GM23338 (cell line): ENCODE data around the gene ACOT6. TPM values are rescaled to one million over a fixed set of nuclear protein-coding genes. Genes with fewer than 3 reads are reported as not detected.

ENCODE experiments used
- polyA plus RNA-seq: library from polyadenylated mRNA; unstranded; fragments of >200 nt; fragmentation: Nextera tagmentation; extraction: Ambion mirVana; gene quantifications from 2 replicates; pipeline ENCODE4 v1.2.1, GENCODE V29; 2016
- small RNA-seq: library from RNA; depleted of rRNA; stranded (forward); fragments of <200 nt; gene quantifications from one replicate; pipeline ENCODE3, GENCODE V24; 2014; ENCODE audit warnings: low replicate concordance
- total RNA-seq: library from RNA; depleted of rRNA; stranded (reverse); fragments of >200 nt; shearing (Covaris generic); gene quantifications from 2 replicates; pipeline ENCODE4 v1.2.3, GENCODE V29; 2014; rRNA removed

The ACOT6 gene
- total and polyA plus RNA-seq, 2 experiments from 2014 or later, result 0.44 to 0.83 TPM

Small RNAs within 50 kb of the gene (small RNA-seq; reads per million reads assigned to genes)
- gene RNU6-240P, result not detected

Other genes starting within 250 kb of the ACOT6 start
- 34.3 and 36.7 TPM in 2 replicates for gene NUMB, start 154.0 kb upstream of the ACOT6 start, total RNA-seq
- 30.2 and 32.1 TPM in 2 replicates for gene NUMB, start 154.0 kb upstream of the ACOT6 start, polyA plus RNA-seq
- 54.2 and 57.3 TPM in 2 replicates for gene RIOX1, start 121.6 kb upstream of the ACOT6 start, total RNA-seq
- gene RIOX1, start 121.6 kb upstream of the ACOT6 start, polyA plus RNA-seq, result 21.2 and 24.6 TPM in 2 replicates
- gene ACOT1, start 75.4 kb upstream of the ACOT6 start, total RNA-seq, result 6.0 and 9.2 TPM in 2 replicates
- gene ACOT1, start 75.4 kb upstream of the ACOT6 start, polyA plus RNA-seq, result 3.7 and 5.1 TPM in 2 replicates
- 0.56 TPM in 1 of 2 replicates, not detected in the other for gene HEATR4, start 53.6 kb upstream of the ACOT6 start, total RNA-seq
- gene HEATR4, start 53.6 kb upstream of the ACOT6 start, polyA plus RNA-seq, result 1.6 and 1.7 TPM in 2 replicates
- 9.1 and 10.7 TPM in 2 replicates for gene ACOT2, start 43.3 kb upstream of the ACOT6 start, total RNA-seq
- 9.6 and 9.8 TPM in 2 replicates for gene ACOT2, start 43.3 kb upstream of the ACOT6 start, polyA plus RNA-seq
- 1.6 and 3.7 TPM in 2 replicates for gene ACOT4, start 20.6 kb upstream of the ACOT6 start, total RNA-seq
- 0.97 and 1.0 TPM in 2 replicates for gene ACOT4, start 20.6 kb upstream of the ACOT6 start, polyA plus RNA-seq
- gene DNAL1, start 32.5 kb downstream of the ACOT6 start, total RNA-seq, result 7.6 and 10.6 TPM in 2 replicates
- gene DNAL1, start 32.5 kb downstream of the ACOT6 start, polyA plus RNA-seq, result 23.6 and 29.3 TPM in 2 replicates
- 32.9 and 35.6 TPM in 2 replicates for gene PNMA1, start 101.9 kb downstream of the ACOT6 start, total RNA-seq
- gene PNMA1, start 101.9 kb downstream of the ACOT6 start, polyA plus RNA-seq, result 18.2 and 19.6 TPM in 2 replicates
- gene PTGR2, start 239.3 kb downstream of the ACOT6 start, total RNA-seq, result 9.5 and 20.0 TPM in 2 replicates
- gene PTGR2, start 239.3 kb downstream of the ACOT6 start, polyA plus RNA-seq, result 19.9 and 25.4 TPM in 2 replicates